MM.1S (cell line): ENCODE data around the gene AEBP1.

ENCODE experiments used
- DNase-seq: peaks from one replicate; pipeline ENCODE4 v3.0.0-alpha.2; 2015
- H2AFZ ChIP-seq: fragments of 300-600 bp; sonication (generic); 2 replicates; pipeline ENCODE4 v1.6.0; 2016; ENCODE audit warnings: antibody characterized with exemption, low read length
- H3F3A ChIP-seq: fragments of 300-600 bp; sonication (generic); 2 replicates; pipeline ENCODE4 v1.6.1; 2016; ENCODE audit warnings: mild to moderate bottlenecking, antibody characterized with exemption, low read length, moderate library complexity, mixed read lengths; ENCODE audit not compliant: insufficient read depth
- H3K27ac ChIP-seq: fragments of 300-600 bp; sonication (generic); 2 replicates; pipeline ENCODE4 v1.5.1; 2016; ENCODE audit warnings: mild to moderate bottlenecking, low read length
- H3K27me3 ChIP-seq: fragments of 300-600 bp; sonication (generic); replicated peaks from 2 replicates; pipeline ENCODE4 v1.6.0; 2016; ENCODE audit warnings: low read length; ENCODE audit not compliant: insufficient read depth
- H3K36me3 ChIP-seq: fragments of 300-600 bp; sonication (generic); replicated peaks from 2 replicates; pipeline ENCODE4 v1.6.1; 2016; ENCODE audit warnings: mild to moderate bottlenecking, low read length, mixed read lengths; ENCODE audit not compliant: insufficient read depth
- H3K4me1 ChIP-seq: fragments of 300-600 bp; sonication (generic); 2 replicates; pipeline ENCODE4 v1.6.1; 2016; ENCODE audit warnings: low read length, mixed read lengths
- H3K4me2 ChIP-seq: fragments of 300-600 bp; sonication (generic); 2 replicates; pipeline ENCODE4 v1.6.0; 2016; ENCODE audit warnings: low read depth, low read length
- H3K4me3 ChIP-seq: fragments of 300-600 bp; sonication (generic); 2 replicates; pipeline ENCODE4 v1.5.1; 2016; ENCODE audit warnings: low read length, mixed read lengths
- H3K79me2 ChIP-seq: fragments of 300-600 bp; sonication (generic); 2 replicates; pipeline ENCODE4 v1.6.1; 2016; ENCODE audit warnings: mixed run types, low read length, mixed read lengths
- H3K9ac ChIP-seq: fragments of 300-600 bp; sonication (generic); 2 replicates; pipeline ENCODE4 v1.6.1; 2016; ENCODE audit warnings: low read length, mixed read lengths
- H3K9me2 ChIP-seq: fragments of 300-600 bp; sonication (generic); replicated peaks from 2 replicates; pipeline ENCODE4 v1.6.1; 2016; ENCODE audit warnings: mild to moderate bottlenecking, low read length, mixed read lengths; ENCODE audit not compliant: insufficient read depth
- H3K9me3 ChIP-seq: fragments of 300-600 bp; sonication (generic); replicated peaks from 2 replicates; pipeline ENCODE4 v1.6.1; 2016; ENCODE audit warnings: mild to moderate bottlenecking, low read length, mixed read lengths; ENCODE audit not compliant: insufficient read depth
- H4K20me1 ChIP-seq: fragments of 300-600 bp; sonication (generic); 2 replicates; pipeline ENCODE4 v1.6.1; 2016; ENCODE audit warnings: mild to moderate bottlenecking, low read length, moderate library complexity, mixed read lengths; ENCODE audit not compliant: insufficient read depth
- EZH2 ChIP-seq: fragments of 300-600 bp; sonication (generic); optimal IDR thresholded peaks from 2 replicates; pipeline ENCODE3; 2017; ENCODE audit warnings: low read depth, mild to moderate bottlenecking, antibody characterized with exemption, low read length, mixed read lengths
- EZH2phosphoT487 ChIP-seq: fragments of 300-600 bp; sonication (generic); IDR thresholded peaks from 2 replicates; pipeline ENCODE4 v1.6.1; 2018; ENCODE audit warnings: antibody characterized with exemption, low read length
- TF ChIP-seq, protein P1 (sequence below): fragments of 300-600 bp; sonication (generic); IDR thresholded peaks from 2 replicates; pipeline ENCODE4 v1.5.1; 2016; ENCODE audit warnings: antibody characterized with exemption, low read length, mixed read lengths

The AEBP1 gene

DNA sequence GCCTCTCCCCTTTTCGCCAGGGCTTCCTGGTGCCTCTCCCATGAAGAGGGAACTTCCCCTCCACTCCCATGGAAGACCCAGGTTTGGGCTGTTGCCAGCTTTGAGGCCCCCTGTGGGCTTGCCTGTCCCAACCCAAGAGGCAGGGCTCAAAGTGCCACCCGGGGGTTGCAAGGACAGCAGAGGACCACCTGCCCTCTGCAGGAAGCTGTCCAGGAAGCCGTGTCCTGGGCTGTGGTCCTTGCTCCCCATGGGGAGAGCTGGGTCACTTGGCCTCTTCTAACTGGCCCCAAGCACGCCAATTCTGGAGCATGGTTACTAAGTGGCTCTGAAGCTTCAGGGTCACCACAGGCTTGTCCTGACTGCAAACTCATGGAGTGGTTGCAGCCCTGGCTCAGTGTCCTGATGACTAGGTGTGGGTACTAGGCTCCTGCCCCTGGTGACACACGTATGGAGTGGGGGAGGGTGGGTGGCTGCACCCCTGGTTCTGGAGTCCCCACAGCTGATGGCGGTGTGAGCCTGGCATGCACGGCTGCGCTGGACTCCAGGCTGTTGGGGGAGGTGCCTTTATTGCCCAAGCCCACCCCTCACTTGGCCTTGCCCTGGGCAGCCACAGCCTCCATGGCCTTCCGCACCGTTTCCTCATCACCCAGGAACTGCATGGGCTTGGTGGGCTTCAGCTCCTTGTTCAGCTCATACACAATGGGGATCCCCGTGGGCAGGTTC lies 41.8 kb upstream of the AEBP1 start:
- TF ChIP-seq, protein P1, sequence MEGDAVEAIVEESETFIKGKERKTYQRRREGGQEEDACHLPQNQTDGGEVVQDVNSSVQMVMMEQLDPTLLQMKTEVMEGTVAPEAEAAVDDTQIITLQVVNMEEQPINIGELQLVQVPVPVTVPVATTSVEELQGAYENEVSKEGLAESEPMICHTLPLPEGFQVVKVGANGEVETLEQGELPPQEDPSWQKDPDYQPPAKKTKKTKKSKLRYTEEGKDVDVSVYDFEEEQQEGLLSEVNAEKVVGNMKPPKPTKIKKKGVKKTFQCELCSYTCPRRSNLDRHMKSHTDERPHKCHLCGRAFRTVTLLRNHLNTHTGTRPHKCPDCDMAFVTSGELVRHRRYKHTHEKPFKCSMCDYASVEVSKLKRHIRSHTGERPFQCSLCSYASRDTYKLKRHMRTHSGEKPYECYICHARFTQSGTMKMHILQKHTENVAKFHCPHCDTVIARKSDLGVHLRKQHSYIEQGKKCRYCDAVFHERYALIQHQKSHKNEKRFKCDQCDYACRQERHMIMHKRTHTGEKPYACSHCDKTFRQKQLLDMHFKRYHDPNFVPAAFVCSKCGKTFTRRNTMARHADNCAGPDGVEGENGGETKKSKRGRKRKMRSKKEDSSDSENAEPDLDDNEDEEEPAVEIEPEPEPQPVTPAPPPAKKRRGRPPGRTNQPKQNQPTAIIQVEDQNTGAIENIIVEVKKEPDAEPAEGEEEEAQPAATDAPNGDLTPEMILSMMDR = no peak
- TF ChIP-seq EZH2 = no peak
- TF ChIP-seq EZH2phosphoT487 = no peak
- H4K20me1 ChIP-seq = no peaks in the 10 kb centered on the region
- H3K4me1 ChIP-seq = no peaks in the 10 kb centered on the region
- H3K9ac ChIP-seq = no peak overlapping the region
- no peak for DNase-seq
- no peaks in the 10 kb centered on the region; the same call in 1 of the 2 replicates for H3K36me3 ChIP-seq
- H3K4me2 ChIP-seq = no peak overlapping the region
- H3K4me3 ChIP-seq = no peak overlapping the region
- peaks cover 3% of the 10 kb centered on the region; the same call in 1 of the 2 replicates for H3K79me2 ChIP-seq
- no peaks in the 10 kb centered on the region for H3F3A ChIP-seq
- H2AFZ ChIP-seq = no peak overlapping the region
- H3K27ac ChIP-seq = no peak overlapping the region
- no peaks in the 10 kb centered on the region for H3K9me3 ChIP-seq
- no peaks in the 10 kb centered on the region for H3K27me3 ChIP-seq
- no peaks in the 10 kb centered on the region for H3K9me2 ChIP-seq

DNA sequence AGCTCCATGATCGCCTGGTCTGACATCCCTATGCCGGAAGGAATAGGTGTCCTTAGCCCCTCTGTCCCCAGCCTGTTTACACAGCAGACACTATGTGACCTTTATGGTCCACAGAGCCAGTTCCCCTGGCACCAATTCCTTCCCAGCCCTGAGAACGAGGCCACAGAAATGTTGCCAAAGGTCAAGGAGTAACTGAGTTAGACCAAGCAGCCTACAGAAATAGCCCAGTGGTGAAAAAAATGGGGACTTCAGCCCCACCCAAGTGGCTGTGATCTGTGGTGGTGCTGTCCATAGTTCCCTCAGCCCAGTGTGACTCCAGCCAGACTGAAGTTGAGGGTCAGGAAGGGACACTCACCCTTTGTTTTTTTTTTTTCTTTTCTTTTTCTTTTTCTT lies 41.2 kb upstream of the AEBP1 start:
- Histone ChIP-seq H3K4me3 (no peak overlapping the region), H3K4me2 (no peak overlapping the region), H3K27ac (no peak overlapping the region), H4K20me1 (no peaks in the 10 kb centered on the region), H2AFZ (no peak overlapping the region), H3K36me3 (no peaks in the 10 kb centered on the region), H3K4me1 (no peaks in the 10 kb centered on the region), H3K9me2 (no peaks in the 10 kb centered on the region), H3K27me3 (no peaks in the 10 kb centered on the region), H3K79me2 (no peaks in the 10 kb centered on the region), H3F3A (no peaks in the 10 kb centered on the region), H3K9ac (no peak overlapping the region), H3K9me3 (no peaks in the 10 kb centered on the region)
- no peak for DNase-seq
- TF ChIP-seq EZH2phosphoT487 (no peak), EZH2 (no peak)
- TF ChIP-seq, protein P1 = no peak

DNA sequence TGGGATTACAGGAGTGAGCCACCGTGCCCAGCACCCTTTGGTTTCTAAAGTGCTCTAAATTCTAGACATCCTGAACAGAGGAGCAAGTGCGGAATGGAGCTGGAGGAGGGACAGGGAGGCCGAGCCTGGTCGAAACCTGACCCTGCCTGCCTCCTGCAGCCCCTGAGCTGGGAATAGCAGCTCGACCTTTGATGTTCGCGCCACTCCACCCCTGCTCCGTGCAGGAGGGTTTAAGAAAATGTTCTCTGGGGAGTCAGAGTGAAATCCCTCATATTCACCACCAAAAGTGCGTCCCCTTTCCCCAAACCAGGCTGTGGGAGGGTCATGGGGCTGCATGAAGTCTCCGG lies 40.6 kb upstream of the AEBP1 start:
- Histone ChIP-seq H3K4me3 (no peak overlapping the region), H4K20me1 (no peaks in the 10 kb centered on the region), H3K9ac (no peak overlapping the region), H3K9me2 (no peaks in the 10 kb centered on the region), H3K4me1 (no peaks in the 10 kb centered on the region), H2AFZ (no peak overlapping the region), H3K36me3 (no peaks in the 10 kb centered on the region), H3F3A (no peaks in the 10 kb centered on the region), H3K27ac (no peak overlapping the region), H3K79me2 (no peaks in the 10 kb centered on the region), H3K4me2 (no peak overlapping the region), H3K9me3 (no peaks in the 10 kb centered on the region), H3K27me3 (no peaks in the 10 kb centered on the region)
- no peak for DNase-seq
- TF ChIP-seq, protein P1 = no peak
- no peak for TF ChIP-seq EZH2
- TF ChIP-seq EZH2phosphoT487 = no peak
